Middle frontal gyrus (tissue), 1 donor: Measurements from ENCODE around the gene VPS41.

Experiments
- DNase-seq: peaks from one replicate; pipeline ENCODE4 v3.0.0-alpha.2; 2015; ENCODE audit warnings: low spot score; ENCODE audit errors: extremely low spot score

The VPS41 gene

DNA sequence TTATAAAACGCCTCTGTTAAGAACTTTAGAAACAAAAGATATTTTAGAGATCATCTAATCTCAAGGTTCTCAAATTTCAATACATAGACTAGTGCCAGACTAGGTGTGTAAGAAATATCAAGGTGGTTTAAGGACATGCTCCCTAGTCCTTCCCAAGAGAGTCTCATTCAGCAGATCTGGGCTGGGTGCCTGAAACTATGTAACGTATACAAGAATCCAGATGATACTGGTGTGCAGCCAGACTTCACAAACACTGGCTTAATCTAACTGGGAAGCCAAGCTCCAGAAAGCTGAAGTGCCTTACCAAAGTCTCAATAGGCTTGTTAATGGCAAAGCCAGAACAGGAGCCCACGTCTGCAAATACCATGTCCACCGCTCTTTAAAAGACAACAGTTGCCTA is 172.9 kb downstream of the VPS41 start:
- no peak for DNase-seq

GRCh38 chr7:38731215-38731614 is 177.8 kb downstream of the VPS41 start:
- no peak for DNase-seq

DNA sequence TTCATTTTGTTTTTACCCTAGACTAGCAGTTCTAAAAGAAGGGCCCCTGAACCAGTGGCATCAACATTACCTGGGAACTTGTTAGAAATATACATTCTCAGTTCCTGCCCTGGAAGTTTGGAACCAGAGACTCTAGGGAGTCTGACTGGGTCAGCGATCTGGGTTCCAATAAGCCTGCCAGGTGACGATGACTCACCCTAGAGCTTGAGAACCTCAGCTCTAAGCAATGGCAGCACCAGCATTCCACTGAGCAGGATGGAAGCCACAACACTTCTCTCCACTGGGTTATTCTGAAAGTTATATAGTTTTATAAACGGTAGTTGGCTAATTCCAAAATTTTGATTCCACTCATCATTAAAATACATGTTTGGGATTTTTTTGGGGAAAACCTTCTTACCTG is 180.8 kb downstream of the VPS41 start:
- DNase-seq: no peak

DNA sequence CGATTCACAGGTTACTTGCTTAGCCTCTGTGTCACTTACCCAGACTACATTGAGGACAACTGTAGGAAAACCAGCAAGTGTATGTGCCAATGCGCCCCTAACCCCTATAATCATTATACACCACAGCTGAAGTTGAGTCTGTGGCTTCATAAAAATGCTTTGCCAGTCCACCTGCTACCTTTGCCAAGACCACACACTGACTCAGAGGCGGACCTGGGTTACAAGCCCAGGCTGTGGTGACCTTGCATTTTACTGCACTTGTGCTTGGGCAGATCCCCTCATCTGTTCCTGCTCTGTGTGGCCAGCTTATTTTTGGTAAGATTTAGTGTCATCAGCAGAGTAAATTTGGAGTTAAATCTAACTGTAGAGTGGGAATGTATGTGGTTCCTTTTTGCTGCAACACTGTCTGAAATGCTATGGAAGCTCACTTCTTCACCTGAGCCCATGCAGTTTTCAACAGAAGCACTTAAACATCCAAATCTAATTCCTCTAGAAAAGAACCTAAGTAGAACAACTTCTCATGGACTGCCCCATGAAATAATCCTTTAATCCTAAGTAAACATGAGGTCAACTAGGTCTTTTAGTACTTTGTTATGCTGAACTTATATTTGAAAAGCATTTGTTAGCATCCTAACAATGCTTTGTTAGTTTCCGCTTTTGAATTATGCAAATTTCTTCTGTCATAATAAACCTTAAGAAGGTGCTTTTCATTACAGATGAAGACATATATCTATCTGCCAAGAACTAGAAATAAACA is 181.6 kb downstream of the VPS41 start:
- DNase-seq: no peak

- no peak for DNase-seq
Observed at GRCh38 chr7:38723327-38723726, 185.7 kb downstream of the VPS41 start.

DNA sequence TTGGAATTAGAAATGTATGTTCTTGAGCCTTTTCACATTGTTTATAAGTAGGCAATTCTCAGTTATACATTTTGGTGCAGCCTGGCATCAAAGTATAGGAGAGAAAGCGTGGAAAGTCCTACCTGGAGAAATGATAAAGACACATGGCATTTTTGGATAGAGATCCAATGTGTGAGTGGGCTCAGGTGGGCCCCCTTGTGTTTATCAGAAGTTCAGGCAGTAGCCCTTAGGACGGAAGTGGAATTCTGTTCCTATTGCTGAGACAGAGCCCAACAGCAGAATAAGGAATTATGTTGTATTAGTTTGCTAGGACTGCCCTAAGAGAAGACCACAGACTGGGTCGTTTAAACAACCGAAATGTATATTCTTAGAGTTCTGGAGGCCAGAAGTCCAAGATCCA is 192.6 kb downstream of the VPS41 start:
- DNase-seq: no peak

GRCh38 chr7:38709123-38709522 is 199.9 kb downstream of the VPS41 start:
- peak; percentile 22 for DNase-seq

DNA sequence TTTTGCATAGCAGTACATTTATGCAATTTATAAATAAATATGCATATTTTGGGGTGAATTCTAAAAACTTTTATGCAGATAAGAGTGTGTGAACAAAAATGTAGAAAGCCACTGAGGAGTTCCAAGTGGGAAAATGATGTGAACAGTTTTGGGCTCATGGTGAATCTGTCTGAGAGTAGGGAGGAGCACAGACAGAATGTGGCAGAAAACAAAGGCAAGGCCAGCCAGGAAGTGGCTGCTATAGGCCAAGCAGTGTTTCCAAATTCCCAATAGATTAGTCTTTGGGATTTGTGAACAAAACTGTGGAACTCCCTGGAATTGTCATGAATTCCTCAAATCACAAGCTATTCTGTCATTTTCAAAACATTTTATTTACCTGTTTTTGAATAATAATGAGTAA is 204.2 kb downstream of the VPS41 start:
- DNase-seq: no peak

- DNase-seq: no peak
Observed at GRCh38 chr7:38704041-38704547, 204.9 kb downstream of the VPS41 start.

DNA sequence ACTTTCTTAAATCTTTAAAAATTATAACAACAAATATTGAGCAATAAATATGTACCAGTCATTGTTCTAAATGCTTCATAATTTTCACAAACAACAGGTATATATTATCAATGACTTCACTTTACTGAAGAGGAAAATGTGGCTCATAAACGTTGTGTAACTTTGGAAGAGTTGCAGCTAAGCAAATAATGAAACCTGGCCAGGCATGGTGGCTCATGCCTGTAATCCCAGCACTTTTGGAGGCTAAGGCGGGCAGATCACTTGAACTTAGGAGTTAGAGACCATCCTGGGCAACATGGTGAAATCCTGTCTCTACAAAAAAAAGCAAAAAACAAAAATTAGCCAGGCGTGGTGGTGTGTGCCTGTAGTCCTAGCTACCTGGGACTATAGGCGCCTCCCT is 205.9 kb downstream of the VPS41 start:
- DNase-seq: no peak

- no peak for DNase-seq
Observed at GRCh38 chr7:38702002-38702535, 206.9 kb downstream of the VPS41 start.

DNA sequence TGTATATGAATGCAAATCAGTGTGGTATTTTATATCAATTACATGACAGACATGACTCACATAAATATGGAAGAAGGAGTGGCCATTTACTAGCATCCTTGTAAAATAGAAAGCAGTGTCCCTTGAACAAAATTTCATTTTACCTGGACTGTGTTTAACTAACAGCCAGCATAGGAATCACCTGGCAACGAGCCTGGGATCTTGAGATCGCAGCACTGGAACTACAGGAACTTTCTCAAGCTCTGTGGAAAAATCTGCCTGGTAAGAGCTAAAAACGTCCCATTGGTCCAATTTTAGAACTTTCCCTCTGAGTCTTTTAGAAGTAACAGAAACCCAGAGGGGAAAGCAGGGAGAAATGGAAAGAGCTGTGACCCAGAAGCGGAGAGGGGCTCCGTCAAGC is 208.9 kb downstream of the VPS41 start:
- no peak for DNase-seq

GRCh38 chr7:38699471-38699870 is 209.5 kb downstream of the VPS41 start:
- no peak for DNase-seq

GRCh38 chr7:38694326-38694725 is 214.7 kb downstream of the VPS41 start:
- DNase-seq: no peak

DNA sequence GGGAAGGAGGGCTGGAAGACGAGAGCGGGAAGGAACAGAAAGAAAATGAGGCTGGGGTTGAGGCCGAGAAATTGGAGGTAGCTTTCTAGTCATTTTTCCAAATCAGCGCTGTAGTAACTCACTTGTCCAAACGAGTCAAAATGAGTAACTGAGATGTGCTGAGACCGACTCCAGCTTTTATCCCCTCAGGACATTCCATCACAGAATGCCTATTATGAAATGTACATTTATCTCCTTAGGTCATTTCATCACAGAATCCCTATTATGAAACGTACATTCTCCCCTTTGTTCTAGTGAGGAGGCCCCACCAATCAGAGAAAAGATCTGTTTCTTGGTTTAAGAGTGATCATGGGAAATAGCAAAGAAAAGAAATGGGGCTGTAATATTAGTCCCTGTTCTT is 222.1 kb downstream of the VPS41 start:
- no peak for DNase-seq

DNA sequence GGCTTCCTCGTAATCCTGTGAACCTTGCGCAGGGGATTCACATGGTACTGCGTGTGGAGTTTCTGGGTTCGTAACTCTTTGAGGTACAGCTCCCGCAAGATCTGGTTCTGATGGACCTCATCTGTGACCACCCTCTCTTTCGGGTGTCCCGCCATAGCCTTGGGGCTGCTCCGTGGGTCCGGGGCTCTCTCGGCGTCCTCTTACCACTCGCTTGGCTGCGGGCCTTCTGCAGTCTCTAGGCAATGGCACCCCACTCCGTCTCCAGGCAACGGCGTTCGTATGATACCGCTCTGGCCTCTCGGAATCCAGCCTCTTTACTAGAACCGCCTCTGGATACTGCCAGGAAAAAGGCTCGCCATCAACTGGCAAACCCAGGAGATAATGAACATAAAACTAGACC is 223.1 kb downstream of the VPS41 start:
- DNase-seq: no peak

DNA sequence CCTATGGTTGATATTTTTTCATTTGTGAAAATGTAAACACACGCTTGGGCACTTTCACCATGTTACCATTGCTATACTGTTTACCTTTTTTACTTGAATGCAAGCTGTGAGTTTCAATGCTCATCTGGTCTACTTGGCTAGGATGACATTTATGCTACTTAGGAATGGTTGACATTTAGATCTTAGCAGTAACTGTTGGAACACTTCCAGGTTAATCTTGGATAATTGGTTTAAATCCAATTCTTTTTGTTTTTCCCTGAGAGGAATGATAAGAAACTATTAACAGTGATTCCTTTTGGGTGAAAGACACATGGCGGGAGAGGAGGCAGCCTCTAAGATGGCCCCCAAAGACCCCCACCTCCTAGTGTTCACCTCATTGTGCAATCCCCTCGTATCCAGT is 226.4 kb downstream of the VPS41 start:
- no peak for DNase-seq

DNA sequence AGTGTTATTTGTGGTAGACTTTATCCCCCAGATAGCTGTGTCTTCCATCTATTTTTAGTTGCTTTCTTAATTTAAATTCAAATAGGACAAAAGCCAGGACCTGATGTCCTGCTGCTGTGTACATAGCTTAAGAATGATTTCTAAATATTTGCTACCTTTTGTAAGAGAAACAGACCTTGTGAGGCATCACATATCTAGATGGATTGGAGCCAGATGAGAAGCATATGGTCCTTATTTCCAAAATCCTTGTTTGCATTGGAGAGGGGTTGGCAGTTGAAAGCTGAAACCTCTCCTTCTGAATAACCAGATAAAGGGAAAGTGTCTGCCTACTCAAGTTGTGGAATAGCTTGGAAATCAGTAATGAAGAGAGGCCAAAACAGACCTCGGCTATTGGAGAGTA is 227.1 kb downstream of the VPS41 start:
- DNase-seq: no peak

DNA sequence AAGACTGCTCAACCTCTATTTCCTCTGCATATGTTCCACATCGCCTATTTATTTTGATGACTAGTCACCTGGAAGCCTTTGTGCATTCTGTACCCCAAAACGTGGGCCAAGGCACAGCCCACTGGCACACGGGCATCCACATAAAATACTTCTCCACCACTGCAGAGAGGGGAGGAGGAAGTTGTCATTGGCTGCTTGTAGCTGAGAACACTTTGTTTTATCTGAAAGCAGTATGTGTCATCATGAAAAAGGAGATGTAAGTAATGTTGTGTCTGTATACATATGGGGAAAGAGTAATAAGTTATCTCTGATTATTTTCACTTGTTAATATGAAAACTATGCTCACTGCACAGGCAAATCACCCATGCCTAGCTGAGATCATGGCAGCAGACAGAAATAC is 229.6 kb downstream of the VPS41 start:
- DNase-seq: no peak

DNA sequence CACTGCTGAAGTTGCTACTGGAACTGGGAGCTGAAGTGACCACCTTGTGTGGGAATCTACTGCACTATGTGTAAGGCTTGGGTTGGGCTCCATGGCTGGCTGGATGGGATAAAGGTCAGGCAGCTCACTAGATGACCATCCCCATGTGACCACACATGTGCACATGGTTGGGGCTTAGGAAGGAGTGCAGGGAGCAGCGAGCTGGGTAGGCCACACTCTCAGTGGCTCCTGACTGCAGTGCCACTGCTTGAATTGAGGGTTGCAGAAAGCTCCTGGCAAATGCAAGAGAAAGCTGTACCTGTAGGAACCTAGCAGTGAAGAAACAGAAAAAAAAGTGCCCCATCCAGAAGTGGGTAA is 230.3 kb downstream of the VPS41 start:
- no peak for DNase-seq

GRCh38 chr7:38677981-38678697 is 230.9 kb downstream of the VPS41 start:
- DNase-seq: no peak

DNA sequence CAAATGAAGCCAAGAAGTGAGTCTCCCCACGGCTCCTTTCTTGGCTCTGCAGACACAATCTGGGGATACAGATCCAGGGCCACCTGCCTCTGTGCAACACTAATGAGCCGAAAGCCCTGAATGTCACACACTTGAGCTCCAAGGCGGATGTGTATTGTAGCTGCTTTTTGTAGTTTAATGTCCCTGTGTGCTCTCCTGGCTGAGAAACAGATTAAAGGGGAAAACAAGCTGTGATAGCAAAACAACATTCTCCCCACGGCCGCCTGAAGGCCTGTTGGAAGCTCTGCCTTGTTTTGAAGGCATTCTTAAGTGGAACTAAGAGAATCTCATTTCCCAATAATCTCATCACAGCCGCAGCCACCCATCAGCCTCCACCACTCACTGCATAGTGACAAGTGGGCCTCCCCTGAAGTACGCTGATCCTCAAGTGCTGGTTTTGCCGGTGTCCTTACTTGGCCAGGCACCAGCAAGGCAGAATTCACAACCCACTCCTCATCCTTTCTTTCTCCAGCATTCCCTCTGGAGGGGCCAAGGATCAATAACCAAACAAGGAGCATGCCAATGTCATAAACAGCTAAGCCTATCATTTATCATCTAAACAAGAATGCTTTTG is 233.4 kb downstream of the VPS41 start:
- no peak for DNase-seq
